HG03354 (cell line): ENCODE data around the gene NXPE2.
"Not testable (repeated sequence)": the region's sequence is repeated elsewhere in the genome, so short reads cannot be mapped to it uniquely, and the experiment has no call there.

Experiments
- ATAC-seq: cut with Tn5 transposase; IDR thresholded peaks from one replicate; pipeline ENCODE4 v1.9.1; 2021; ENCODE audit warnings: mild to moderate bottlenecking; ENCODE audit not compliant: unreplicated experiment, poor library complexity, severe bottlenecking

The NXPE2 gene

GRCh38 chr11:114678125-114679036, at the start of gene NXPE2:
Gene NXPE2, plus strand, starts transcription at chr11:114678527. Its CDS starts 49 bp downstream, at chr11:114678576.
- no peak for ATAC-seq

- ATAC-seq, result not testable (repeated sequence)
These were observed 46.8 kb upstream of the NXPE2 start for GRCh38 chr11:114631445-114631965.

DNA sequence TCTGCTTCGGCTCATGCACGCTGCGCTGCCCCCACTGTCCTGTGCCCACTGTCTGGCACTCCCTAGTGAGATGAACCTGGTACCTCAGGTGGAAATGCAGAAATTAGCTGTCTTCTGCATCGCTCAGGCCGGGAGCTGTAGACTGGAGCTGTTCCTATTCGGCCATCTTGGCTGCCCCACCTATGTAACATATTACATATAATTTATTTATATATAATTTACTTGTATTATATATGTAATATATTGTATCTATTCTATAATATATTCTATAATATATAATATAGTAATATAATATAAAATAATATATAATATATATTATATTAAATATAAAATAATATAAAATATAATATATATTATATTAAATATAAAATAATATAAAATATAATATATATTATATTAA, 38.9 kb upstream of the NXPE2 start:
- not testable (repeated sequence) for ATAC-seq

- no peak for ATAC-seq
These were observed 27.7 kb upstream of the NXPE2 start for GRCh38 chr11:114650661-114651060.

DNA sequence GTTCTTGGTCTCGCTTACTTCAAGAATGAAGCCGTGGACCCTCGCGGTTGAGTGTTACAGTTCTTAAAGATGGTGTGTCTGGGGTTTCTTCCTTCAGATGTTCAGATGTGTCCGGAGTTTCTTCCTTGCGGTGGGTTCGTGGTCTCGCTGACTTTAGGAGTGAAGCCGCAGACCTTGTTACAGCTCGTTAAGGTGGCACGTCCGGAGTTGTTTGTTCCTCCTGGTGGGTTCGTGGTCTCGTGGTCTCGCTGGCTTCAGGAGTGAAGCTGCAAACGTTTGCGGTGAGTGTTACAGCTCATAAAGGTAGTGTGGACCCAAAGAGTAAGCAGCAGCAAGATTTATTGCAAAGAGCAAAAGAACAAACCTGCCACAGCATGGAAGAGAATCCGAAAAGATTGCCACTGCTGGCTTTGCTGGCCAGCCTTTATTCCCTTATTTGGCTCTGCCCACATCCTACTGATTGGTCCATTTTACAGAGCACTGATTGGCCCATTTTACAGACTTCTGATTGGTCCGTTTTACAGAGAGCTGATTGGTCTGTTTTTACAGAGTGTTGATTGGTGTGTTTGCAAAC, 27.1 kb upstream of the NXPE2 start:
- no peak for ATAC-seq

GRCh38 chr11:114653148-114653547, 25.2 kb upstream of the NXPE2 start:
- no peak for ATAC-seq

DNA sequence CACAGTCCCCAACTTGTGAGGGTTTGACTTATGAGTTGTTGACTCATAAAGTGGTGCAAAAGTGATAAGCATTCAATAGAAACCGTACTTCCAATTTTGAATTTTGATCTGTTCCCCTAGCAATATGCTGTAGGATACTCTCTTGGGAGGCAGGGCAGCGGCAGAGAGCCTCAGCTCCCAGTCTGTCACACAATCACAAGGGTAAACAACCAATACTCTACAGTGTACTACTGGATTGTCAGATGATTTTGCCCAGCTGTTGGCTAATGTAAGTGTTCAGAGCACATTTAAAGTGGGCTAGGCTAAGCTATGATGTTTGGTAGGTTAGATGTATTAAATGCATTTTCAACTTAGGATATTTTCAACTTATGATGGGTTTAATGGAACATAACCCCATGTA, 13.7 kb upstream of the NXPE2 start:
- ATAC-seq, result no peak

GRCh38 chr11:114666760-114667159, 11.6 kb upstream of the NXPE2 start:
- no peak for ATAC-seq

DNA sequence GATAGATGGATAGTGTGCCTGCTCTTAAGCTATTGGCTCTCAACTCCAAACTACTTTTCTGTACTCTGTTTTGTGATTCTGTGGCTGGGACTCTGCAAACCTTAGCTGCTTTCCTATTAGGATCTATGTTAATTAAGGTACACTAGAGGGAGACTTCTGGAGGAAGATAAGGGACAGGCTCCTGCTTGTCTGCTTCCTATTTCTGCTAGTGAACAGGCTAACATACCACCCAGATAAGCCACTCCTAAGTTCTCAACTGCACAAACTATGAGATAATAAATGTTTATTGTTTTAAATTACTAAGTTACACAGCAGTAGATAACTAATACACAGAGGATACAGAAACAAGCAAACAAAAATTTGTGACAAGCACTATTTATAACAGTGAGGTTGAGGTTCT, 10.2 kb upstream of the NXPE2 start:
- ATAC-seq, result no peak

DNA sequence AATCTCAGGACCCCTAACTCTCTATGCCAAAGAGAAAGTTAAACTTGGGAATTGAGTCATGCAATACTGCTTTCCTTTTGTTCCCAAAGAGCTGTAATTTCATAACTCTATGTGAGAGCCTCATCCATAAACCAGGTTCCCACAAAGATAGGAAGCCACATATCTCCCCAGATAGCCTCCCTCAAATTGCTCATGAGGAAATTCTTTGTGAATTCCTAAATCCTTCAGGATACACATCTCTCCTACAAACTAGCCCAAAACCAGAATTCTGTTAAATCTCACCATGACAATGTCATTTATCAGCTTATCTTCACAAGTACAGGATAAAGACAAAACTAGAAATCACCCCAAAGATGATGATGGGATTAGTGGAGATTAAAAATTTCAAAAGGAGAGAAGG, 4.7 kb upstream of the NXPE2 start:
- ATAC-seq, result no peak

GRCh38 chr11:114679505-114679904, 1.2 kb downstream of the NXPE2 start:
- no peak for ATAC-seq

GRCh38 chr11:114683007-114683406, 4.7 kb downstream of the NXPE2 start:
- ATAC-seq, result no peak

- no peak for ATAC-seq
These were observed 6.3 kb downstream of the NXPE2 start for GRCh38 chr11:114684636-114685035.

DNA sequence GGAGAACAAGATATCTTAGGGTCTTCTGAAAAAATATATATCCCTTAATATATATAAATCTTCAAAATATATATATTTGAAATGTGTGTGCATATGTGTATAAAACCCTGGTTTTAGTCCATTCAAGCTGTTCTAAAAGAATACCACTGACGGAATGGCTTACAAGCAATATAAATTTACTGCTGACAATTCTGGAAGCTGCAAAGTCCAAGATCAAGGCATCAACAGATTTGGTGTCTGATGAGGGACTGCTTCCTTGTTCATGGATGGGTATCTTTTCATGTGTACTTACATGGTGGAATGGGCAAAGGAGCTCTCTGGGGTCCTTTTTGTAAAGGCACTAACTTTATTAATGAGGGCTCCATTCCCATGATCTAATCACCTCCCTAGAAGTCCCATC, 6.8 kb downstream of the NXPE2 start:
- no peak for ATAC-seq

- ATAC-seq, result no peak
These were observed 27.1 kb downstream of the NXPE2 start for GRCh38 chr11:114705280-114706024.

- ATAC-seq, result no peak
These were observed 31.6 kb downstream of the NXPE2 start for GRCh38 chr11:114709960-114710359.

GRCh38 chr11:114713756-114714155, 35.4 kb downstream of the NXPE2 start:
- no peak for ATAC-seq

DNA sequence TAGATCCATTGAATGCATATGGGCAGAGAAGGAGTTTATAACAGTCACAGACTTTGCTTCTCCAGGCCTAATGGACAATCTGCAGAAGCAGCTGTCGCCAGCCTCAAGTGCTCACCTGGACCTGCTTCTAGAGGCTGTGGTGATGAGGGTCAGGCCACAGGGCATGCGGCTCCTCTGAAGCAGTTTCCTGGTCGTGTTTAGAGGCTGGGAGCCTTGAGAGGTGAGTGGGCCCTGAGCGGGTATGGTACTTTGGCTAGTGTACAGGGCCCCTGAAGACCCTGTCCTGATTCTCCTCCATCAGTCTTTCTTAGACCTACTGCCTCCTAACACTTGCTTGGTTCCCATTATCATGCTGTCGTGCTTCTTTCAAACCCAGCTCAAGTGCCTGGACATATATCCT, 41.2 kb downstream of the NXPE2 start:
- no peak for ATAC-seq

GRCh38 chr11:114724916-114725524, 46.7 kb downstream of the NXPE2 start:
- no peak for ATAC-seq

- no peak for ATAC-seq
These were observed 47.3 kb downstream of the NXPE2 start for GRCh38 chr11:114725623-114726022.
